Measurements from ENCODE around the gene SH3BP4.

SH3BP4 gene

GRCh38 chr2:235095569-235095968 is 143.8 kb downstream of the SH3BP4 start:
- DNase-seq = no peak

DNA sequence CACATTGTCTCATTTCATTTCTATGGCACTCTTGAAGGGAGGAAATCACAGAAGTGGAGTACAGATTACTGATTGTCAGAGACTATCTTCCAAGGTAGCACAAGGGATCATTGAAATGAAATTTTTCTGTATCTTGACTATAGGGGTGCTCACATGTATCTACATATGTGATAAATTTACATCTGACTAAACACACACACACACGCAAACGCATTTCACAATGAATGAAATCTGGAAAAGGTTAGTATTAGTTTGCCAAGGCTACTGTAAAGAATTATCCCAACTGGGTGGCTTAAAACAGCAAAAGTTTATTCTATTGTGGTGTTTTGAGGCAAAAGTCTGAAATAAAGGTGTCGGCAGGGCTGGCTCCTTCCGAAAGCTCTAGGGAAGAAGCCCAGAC is 144.6 kb downstream of the SH3BP4 start:
- no peak for DNase-seq

- no peak for DNase-seq
Measured at GRCh38 chr2:235097196-235097595, 145.4 kb downstream of the SH3BP4 start.

- no peak for DNase-seq
Measured at GRCh38 chr2:235098269-235098668, 146.5 kb downstream of the SH3BP4 start.

- no peak for DNase-seq
Measured at GRCh38 chr2:235098736-235099494, 147.1 kb downstream of the SH3BP4 start.

- DNase-seq = no peak
Measured at GRCh38 chr2:235102896-235103295, 151.1 kb downstream of the SH3BP4 start.

Data from activated naive CD4-positive, alpha-beta T cell treated with Interleukin-2 at 50 U/mL for 16 hours (primary cell).